ENCODE measurements around the gene COL16A1. TPM values are rescaled to one million over a fixed set of nuclear protein-coding genes. Genes with fewer than 3 reads are reported as not detected.

The COL16A1 gene
- total RNA-seq, 1 donor from 2014 or later: not detected

GRCh38 chr1:31609514-31610118 lies 94.2 kb downstream of the COL16A1 start:
- peaks cover 13% of the 10 kb centered on the region for H3K4me1 Mint-ChIP-seq (ENCODE audit: low read depth)
- no peak overlapping the region for H3K27ac Mint-ChIP-seq
- intact Hi-C loops (cut with micrococcal nuclease): no loop called here
- peaks cover 15% of the 10 kb centered on the region for H3K27me3 Mint-ChIP-seq (ENCODE audit: low read depth)
- no peak for DNase-seq (ENCODE audit: low spot score)
- H3K36me3 Mint-ChIP-seq (ENCODE audit: low read depth): no peaks in the 10 kb centered on the region
- H3K9me3 Mint-ChIP-seq: no peaks in the 10 kb centered on the region
- no peak overlapping the region for H3K4me3 Mint-ChIP-seq (ENCODE audit: low read depth)

GRCh38 chr1:31607360-31607759 lies 96.5 kb downstream of the COL16A1 start:
- H3K9me3 Mint-ChIP-seq: no peaks in the 10 kb centered on the region
- peaks cover 13% of the 10 kb centered on the region for H3K4me1 Mint-ChIP-seq (ENCODE audit: low read depth)
- H3K27ac Mint-ChIP-seq: no peak overlapping the region
- no peaks in the 10 kb centered on the region for H3K36me3 Mint-ChIP-seq (ENCODE audit: low read depth)
- intact Hi-C loops (cut with micrococcal nuclease): loop anchor here (2.0 kb wide), 1 partner anchor 17 kb away; no protein-coding TSS in a partner anchor
- DNase-seq (ENCODE audit: low spot score): no peak
- peaks cover 14% of the 10 kb centered on the region for H3K27me3 Mint-ChIP-seq (ENCODE audit: low read depth)
- H3K4me3 Mint-ChIP-seq (ENCODE audit: low read depth): no peak overlapping the region

GRCh38 chr1:31605908-31606427 lies 97.8 kb downstream of the COL16A1 start:
- Mint-ChIP-seq H3K36me3 (ENCODE audit: low read depth) (no peaks in the 10 kb centered on the region), H3K27me3 (ENCODE audit: low read depth) (peaks cover 21% of the 10 kb centered on the region), H3K27ac (no peak overlapping the region), H3K4me3 (ENCODE audit: low read depth) (no peak overlapping the region), H3K9me3 (no peaks in the 10 kb centered on the region), H3K4me1 (ENCODE audit: low read depth) (peaks cover 9% of the 10 kb centered on the region)
- intact Hi-C loops (cut with micrococcal nuclease): loop anchor here (2.0 kb wide), 1 partner anchor 15 kb away; no protein-coding TSS in a partner anchor
- no peak for DNase-seq (ENCODE audit: low spot score)

Other genes with a start within 250 kb of the COL16A1 start
- not detected in 2 replicates for gene TINAGL1, start 127.5 kb downstream of the COL16A1 start, total RNA-seq
- gene HCRTR1, start 86.3 kb downstream of the COL16A1 start, total RNA-seq: not detected in 2 replicates
- 56.5 and 61.5 TPM in 2 replicates for gene PEF1, start 59.1 kb downstream of the COL16A1 start, total RNA-seq
- 5.4 and 6.0 TPM in 2 replicates for gene ADGRB2, start 60.3 kb upstream of the COL16A1 start, total RNA-seq
- gene SPOCD1, start 112.0 kb upstream of the COL16A1 start, total RNA-seq: 0.07 TPM in 1 of 2 replicates, not detected in the other
- gene PTP4A2, start 234.4 kb upstream of the COL16A1 start, total RNA-seq: 313 and 334 TPM in 2 replicates